GM18505 (cell line): Measurements from ENCODE around the gene FCER2.

Experiments
- ATAC-seq: cut with Tn5 transposase; IDR thresholded peaks from one replicate; pipeline ENCODE4 v1.9.1; 2021; ENCODE audit not compliant: unreplicated experiment
- POLR2A ChIP-seq: IDR thresholded peaks from 4 replicates; pipeline ENCODE4 v1.6.1; 2011; ENCODE audit warnings: borderline replicate concordance; ENCODE audit not compliant: insufficient read depth, insufficient read length; ENCODE audit errors: extremely low read depth

FCER2 gene

DNA sequence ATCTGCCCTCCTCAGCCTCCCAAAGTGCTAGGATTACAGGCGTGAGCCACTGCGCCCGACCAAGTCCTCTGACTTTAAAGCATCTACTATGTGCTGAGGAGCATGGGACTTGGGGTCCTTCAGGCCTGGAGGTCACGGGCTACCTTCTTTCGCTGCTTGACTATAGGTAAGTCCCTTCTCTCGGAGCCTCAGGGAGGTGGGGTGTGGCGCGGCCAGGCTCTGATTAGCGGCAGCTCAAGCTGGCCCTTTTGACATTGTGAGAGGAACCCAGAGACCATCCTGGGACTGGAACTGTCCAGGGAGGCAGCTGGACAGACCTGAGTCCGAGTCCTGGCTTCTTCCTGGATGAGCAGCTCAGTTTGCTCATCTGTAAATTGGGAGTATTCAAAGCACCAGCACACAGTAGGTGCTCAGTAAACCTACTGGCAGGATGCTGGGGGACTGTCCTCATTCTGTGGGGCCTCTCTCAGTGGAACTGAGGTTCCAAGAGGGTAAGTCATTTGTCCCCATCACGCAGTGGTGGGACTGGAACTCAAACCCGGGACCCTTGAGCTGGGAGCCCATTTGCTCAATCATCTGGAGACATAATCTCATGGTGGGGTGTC is 780 bp downstream of the FCER2 start:
- no peak for ATAC-seq
- TF ChIP-seq POLR2A = peak; percentile 26

- peak; percentile 50 for TF ChIP-seq POLR2A
- no peak for ATAC-seq
Observed at GRCh38 chr19:7699417-7700401, 2.2 kb downstream of the FCER2 start.

DNA sequence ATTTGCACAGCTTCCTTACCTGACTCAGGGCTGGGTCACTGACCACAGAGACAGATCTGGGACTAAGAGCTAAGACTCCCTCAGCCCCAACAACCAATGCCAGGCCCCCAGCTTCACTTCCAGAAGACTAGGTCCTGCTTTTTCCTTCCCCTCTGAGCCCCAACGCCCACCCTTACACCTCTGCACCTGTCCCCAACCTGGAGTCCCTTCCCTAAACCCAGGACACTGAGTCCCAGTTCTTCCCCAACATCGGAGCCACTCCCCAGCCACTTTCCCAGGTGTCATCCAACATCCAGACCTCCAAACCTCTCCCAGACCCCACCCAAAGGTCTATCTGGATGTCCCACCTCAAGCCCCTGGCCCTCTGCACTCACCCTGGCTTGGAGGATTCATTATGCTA is 2.9 kb downstream of the FCER2 start:
- no peak for ATAC-seq
- TF ChIP-seq POLR2A = peak; percentile 26

DNA sequence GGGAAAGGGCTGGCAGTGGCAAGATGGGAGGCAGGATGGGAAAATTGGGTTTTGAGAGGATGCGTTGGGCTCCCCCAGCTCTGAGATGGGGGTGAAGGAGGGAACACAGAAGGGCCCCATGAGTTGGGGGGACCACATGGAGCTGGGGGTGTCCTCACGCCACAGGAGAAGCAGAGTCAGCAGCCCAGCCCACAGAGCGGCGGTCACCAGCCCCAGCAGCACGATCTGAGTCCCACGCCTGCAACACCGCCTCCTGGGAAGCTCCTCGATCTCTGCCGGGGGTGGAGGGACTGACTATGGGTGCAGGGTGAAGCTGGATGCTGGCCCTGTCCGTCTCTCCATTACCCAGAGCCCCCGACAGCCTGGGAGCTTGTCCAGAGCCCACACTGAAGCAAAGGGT is 3.3 kb downstream of the FCER2 start:
- TF ChIP-seq POLR2A = peak; percentile 26
- no peak for ATAC-seq

DNA sequence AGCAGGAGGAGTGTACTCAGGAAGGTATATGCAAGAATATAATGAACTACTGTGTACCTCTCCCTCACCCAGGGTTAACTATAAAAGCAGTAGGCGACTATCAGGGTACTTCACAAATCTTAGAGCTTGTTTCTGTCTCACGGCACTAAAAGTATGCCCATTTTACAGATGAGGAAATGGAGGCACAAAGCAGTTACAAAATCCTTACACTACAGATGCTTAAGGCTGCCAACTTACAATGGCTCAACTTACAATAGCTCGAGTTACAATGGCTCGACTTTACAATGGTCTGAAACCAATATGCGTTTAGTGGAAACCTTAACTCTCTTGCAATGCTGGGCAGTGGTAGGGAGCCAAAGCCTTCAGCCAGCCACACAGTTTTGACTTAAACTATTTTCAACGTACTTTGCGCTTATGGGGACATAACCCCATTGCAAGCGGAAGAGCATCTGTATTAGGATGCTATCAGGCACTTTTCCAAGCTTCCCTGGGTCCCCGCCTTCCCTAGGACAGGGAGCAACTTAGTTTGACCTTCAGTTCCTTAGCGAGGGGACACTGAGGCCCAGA is 4.1 kb downstream of the FCER2 start:
- ATAC-seq = no peak
- no peak for TF ChIP-seq POLR2A

DNA sequence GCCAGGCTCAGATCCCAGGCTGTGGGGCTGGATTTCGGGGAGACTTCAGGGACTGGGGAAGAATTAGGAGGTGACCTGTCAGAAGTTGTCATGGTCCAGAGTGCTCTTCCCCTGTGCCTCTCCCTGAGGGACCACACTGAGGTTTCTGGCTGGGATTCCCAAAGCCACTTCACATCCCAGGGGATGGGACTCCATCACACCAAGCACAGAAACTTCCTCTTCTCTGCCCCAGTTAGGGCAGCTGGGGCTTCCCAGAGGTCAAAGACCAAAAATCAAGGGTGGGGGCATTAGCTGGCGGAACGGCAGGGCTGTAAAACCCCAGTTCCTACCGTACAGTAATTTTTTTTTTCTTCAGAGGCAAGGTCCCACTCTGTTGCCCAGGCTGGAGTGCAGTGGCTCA is 7.4 kb downstream of the FCER2 start:
- ATAC-seq = no peak
- no peak for TF ChIP-seq POLR2A

GRCh38 chr19:7692417-7693088 is 9.4 kb downstream of the FCER2 start:
- no peak for ATAC-seq
- TF ChIP-seq POLR2A = peak; percentile 25

DNA sequence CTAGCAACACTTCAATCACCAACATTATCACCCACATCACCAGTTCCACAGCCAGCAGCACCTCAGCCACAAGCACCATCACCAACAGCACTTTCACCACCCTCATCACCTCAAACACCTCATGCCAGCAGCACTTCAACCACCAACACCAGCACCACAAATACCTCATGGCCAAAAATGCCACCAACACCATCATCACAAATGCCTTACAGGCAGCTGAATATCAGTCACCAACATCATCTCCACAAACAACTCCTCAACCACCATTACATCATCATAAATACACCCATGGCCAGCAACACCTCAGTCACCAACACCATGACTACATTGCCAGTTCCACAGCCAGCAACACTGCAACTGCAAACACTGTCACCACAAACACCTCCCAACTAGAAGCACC is 10.4 kb downstream of the FCER2 start:
- no peak for TF ChIP-seq POLR2A
- ATAC-seq = no peak

GRCh38 chr19:7690779-7691258 is 11.1 kb downstream of the FCER2 start:
- no peak for ATAC-seq
- TF ChIP-seq POLR2A = no peak

DNA sequence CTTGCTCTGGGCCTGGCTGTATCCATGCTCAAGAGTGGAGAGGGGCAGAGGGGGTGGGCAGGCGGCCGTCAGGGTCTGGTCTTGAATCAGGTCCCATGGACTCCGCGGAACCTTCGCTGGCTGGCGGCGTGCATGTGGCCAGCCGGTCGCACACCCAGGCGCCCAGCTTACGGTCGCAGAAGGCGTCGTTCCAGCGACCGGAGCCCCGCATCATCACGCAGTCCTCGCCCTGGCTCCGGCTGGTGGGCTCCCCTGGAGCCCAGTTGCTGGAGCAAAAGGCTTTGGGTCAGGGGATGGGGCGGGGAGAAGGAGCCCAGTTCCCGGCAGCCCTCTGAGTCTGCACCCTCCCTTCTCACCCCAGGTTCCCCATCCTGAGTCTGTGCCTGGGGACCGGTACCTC is 12.8 kb downstream of the FCER2 start:
- ATAC-seq = no peak
- TF ChIP-seq POLR2A = no peak

DNA sequence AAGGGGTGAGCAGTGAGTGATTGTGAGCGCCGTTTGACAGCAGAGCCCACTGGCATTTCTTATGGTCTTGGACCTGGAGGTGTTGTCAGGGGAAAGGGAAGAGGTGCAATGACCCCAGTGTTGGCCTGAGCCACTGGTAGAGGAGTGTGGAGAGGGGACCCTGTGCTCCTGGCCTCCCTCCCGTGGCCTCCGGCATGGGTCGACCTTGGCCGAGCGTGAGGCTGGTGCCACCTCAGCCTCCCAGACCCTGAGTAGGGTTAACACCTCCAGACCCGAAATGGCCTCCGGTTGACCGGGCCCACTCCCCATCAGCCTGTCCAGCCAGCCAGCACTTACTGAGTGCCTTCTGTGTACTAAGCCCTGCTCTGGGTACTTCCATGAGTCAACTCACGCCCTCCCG is 14.8 kb downstream of the FCER2 start:
- TF ChIP-seq POLR2A = peak; percentile 41
- ATAC-seq = no peak

- TF ChIP-seq POLR2A = no peak
- no peak for ATAC-seq
Observed at GRCh38 chr19:7685546-7686445, 16.1 kb downstream of the FCER2 start.
